HG02571 (cell line): ENCODE results near the gene NEO1.

Experiments
- ATAC-seq: cut with Tn5 transposase; IDR thresholded peaks from one replicate; pipeline ENCODE4 v1.9.1; 2021; ENCODE audit warnings: mild to moderate bottlenecking, moderate library complexity; ENCODE audit not compliant: unreplicated experiment

Gene NEO1

DNA sequence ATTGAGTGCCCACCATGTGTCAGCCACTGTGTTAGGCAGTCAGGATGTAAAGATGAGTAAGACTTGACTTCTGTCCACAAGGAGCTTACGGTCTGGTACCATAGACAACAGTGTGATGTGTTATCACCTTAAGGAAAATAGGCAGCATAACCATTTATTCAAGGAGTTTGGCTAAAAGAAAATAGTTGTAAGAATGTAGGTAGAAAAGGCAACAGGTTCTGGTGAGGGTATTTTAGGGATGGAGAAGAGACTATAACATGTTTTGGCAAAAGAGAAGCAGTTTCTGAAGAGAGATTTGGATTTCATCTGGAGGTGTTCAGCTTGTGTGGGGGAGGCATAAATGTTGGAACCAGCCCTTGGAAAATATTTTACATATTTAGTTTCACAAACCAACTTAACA lies 194.6 kb downstream of the NEO1 start:
- no peak for ATAC-seq

DNA sequence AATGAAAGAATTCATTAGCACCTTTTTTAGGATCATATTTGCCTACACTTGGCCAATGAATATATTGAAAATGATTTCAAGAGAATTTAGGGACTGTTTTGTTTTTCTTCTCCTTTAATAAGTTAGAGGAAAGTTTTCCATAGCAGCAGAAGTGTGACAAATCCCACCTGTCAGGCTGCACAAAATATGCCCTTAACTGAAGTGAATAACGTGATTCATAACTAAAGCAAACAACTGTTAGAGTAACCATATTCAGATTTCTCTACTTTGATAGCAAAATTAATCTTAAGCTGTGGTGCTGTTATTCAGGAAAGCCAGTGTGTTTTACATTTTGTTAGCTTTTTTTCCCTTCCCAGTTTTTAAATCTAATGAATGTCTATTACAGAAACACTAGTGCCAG lies 195.1 kb downstream of the NEO1 start:
- no peak for ATAC-seq

DNA sequence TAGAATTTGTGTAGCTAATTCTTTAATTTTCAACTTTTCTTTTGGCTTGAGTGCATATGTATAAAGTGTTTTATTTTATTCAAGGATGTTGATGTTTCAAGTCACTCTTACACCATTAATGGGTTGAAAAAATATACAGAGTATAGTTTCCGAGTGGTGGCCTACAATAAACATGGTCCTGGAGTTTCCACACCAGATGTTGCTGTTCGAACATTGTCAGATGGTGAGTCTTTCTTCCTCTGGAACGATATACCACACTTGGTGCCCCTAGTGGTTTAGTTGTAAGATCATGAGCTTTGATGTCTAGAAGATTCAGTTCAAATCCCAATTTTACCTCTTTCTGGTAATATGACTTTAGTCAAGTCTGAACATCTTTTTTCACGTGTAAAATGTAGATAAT lies 197.2 kb downstream of the NEO1 start:
- ATAC-seq = no peak

GRCh38 chr15:73254598-73254997 lies 202.3 kb downstream of the NEO1 start:
- ATAC-seq = no peak

- ATAC-seq = no peak
These were observed 206.2 kb downstream of the NEO1 start for GRCh38 chr15:73258271-73259108.

DNA sequence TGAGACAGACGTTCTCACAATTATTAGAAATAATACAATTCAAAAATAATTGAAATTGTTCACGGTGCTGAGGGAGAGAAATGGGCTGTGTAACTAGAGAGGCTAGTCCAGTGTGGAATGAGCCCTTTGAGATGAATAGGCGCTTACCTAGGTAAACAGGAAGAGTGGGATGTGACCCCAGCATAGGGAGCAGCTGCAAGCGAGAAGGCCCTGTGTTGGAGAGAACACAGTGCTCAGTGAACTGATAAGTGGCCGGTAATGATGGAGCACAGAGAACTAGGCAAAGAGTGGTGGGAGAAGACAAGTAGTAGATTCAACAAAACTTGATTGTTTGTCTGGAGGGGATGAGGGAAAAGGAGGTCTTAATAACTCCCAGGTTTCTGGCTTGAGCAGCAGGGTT lies 212.6 kb downstream of the NEO1 start:
- no peak for ATAC-seq

GRCh38 chr15:73265536-73266153 lies 213.4 kb downstream of the NEO1 start:
- ATAC-seq = no peak

GRCh38 chr15:73268457-73268856 lies 216.2 kb downstream of the NEO1 start:
- ATAC-seq = no peak

DNA sequence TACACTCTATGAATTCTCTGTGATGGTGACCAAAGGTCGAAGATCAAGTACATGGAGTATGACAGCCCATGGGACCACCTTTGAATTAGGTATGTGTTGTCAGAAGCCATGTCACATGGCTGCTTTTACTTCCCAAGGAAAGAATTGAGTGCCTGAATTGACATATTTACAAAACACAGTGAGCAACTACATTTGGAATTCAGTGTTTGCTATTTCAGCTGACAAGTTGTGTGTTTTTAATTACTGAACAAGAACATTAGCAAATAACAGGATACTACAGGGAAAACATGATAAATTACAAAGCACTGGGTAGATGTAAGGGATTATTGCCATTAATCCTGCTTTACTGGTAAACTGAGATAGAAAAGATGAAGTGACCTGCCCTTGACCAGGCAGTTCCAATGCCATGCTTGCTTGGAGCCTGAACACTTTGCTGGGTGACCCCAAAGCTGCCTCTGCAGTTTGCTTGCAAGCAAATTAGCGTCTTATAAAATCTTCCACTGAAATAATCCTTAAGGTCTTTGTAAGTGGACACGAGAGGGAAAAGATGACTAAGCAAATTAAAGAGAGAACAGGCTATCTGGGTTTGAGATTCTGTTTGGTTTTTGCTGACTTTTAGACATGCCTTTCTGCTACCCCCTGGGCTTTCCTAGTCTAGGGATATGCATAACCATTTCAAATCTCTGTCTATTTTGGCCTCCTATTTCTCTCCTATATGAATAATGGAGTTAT lies 218.3 kb downstream of the NEO1 start:
- no peak for ATAC-seq

GRCh38 chr15:73273181-73274002 lies 221.1 kb downstream of the NEO1 start:
- no peak for ATAC-seq

- no peak for ATAC-seq
These were observed 223.6 kb downstream of the NEO1 start for GRCh38 chr15:73275862-73276261.

DNA sequence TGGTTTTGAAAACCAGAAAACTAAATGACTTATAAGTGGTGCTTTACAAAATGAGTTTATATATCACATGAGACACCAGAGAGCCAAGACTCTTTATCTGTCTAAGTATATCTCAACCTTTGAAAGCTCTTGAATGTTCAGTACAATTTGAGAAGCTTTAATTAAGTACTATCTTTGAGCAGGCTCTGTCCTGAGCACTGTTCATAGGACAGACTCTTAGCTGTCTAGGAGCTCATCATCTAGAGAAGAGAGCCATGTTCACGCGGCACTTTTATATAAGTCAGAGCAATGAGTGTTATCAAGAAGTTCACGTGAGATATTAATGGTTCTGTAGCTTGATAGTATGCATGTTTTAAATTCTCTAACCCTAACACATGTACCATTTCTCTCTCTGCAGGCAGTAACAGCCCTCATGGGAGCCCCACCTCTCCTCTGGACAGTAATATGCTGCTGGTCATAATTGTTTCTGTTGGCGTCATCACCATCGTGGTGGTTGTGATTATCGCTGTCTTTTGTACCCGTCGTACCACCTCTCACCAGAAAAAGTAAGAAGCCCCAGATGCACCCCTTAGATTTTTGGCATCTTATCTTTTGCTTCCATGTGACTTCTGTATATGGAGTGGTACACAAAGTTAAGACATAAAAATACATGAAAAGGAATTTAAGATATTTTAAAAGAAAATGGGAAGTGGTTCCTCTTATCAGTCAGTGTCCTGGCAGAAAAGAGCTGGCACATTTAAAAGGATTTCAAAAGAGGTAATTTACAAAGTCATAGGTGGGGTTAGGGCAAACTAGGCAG lies 230.5 kb downstream of the NEO1 start:
- no peak for ATAC-seq

GRCh38 chr15:73283366-73283962 lies 231.2 kb downstream of the NEO1 start:
- no peak for ATAC-seq

GRCh38 chr15:73284090-73284716 lies 231.9 kb downstream of the NEO1 start:
- ATAC-seq = no peak

DNA sequence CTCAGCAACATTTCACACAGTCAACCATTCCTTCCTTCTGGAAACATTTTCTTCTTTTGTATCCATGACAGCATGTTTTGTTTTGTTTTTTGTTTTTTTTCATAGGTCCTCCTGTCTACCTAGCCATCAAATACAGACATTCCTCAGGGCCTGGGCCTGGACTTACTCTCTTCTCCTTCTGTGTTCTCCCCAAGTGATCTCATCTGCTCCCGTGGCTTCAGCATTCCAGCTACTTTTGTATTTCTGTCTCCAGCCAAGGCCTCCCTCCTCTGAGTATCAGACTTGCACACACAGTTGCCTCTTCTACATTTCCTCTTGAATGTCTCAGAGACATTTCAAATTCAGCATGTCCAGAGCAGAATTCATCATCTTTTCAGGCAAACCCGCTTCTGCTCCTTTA lies 234.0 kb downstream of the NEO1 start:
- ATAC-seq = no peak

- no peak for ATAC-seq
These were observed 234.8 kb downstream of the NEO1 start for GRCh38 chr15:73287019-73287418.

DNA sequence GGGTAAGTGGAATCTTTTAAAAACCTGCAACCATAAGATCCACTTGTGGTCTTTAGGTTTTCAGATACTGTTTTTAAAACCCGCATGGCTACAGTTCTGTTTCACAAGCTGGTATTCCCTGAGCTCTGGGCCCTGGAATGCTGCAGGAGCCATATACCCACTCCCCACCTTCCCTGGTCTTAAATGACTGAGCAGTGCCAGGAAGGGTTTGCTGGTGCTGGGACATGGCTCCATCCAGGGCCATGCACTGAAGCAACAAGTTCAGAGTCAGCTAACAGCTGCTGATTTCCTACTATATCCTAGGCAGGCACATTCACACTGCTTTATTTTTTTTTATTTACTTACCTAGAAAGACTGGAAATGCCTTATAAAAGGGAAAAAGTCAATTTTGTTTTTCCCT lies 239.2 kb downstream of the NEO1 start:
- no peak for ATAC-seq

- no peak for ATAC-seq
These were observed 241.5 kb downstream of the NEO1 start for GRCh38 chr15:73293773-73294172.

DNA sequence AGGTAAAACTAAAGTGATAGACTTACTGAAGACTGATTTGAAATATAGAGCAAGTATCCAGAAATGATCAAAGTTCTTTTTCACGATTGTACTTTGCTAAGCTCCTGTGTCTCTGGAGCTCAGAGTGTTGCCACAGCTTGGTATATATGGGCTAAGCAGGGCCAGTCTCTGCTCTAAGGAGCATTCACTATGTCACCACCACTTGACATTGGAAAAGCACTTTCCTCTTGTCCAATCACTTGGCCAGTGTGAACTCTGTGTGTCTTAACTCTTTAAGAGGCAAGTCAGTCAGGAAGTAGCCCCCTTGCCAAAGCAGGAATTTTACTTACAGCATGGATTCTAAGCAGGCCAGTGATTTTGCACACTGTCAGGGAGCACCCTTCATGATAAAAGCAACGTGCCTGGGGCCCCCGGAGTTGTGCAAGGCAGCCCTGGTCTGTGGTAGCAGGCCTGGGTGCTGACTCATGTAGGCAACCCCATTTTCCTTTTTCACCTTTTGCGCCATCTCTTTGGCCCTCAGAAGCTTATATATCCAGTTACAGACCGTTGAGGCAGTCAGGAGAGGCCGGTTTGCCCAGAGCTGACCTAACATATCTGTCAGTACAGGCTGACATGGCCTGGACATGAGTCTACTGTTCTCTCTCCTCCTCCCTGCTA lies 243.5 kb downstream of the NEO1 start:
- no peak for ATAC-seq
